Panc1 (cell line): ENCODE data around the gene LETM1. TPM values are rescaled to one million over a fixed set of nuclear protein-coding genes. Genes with fewer than 3 reads are reported as not detected.

Experiments used
- ATAC-seq: fragments of 200-7000 bp; cut with Tn5 transposase; 2 replicates; pipeline ENCODE4 v1.9.1; 2020; ENCODE audit warnings: mild to moderate bottlenecking, moderate library complexity
- BruUV-seq: library from RNA; stranded (reverse); fragments of 400-500 nt; replicated peaks from 2 replicates; lab custom pipeline; 2021; lab: Mats Ljungman, UMichigan
- CTCF ChIA-PET: fragments of 300-600 bp; sonication (Branson Sonifier 250); formaldehyde crosslinking; loops from one replicate; lab custom pipeline; 2022; ENCODE audit warnings: antibody characterized with exemption; lab: Charles Lee
- POLR2A ChIA-PET: fragments of 300-600 bp; sonication (Branson Sonifier 250); formaldehyde crosslinking; loops from one replicate; lab custom pipeline; 2022; ENCODE audit warnings: antibody characterized with exemption; lab: Charles Lee
- DNase-seq: peaks from one replicate; pipeline ENCODE4 v3.0.0-alpha.2; 2010; ENCODE audit warnings: low read depth, low spot score
- H3K27ac ChIP-seq: 2 replicates; pipeline ENCODE4 v1.5.1; 2011; ENCODE audit warnings: mild to moderate bottlenecking, low read length, inconsistent platforms
- H3K27me3 ChIP-seq: fragments of 200-500 bp; sonication (Bioruptor generic); 2 replicates; pipeline ENCODE4 v1.6.0; 2014; ENCODE audit warnings: low read length, inconsistent platforms; ENCODE audit not compliant: control insufficient read depth, insufficient read depth
- H3K36me3 ChIP-seq: fragments of 200-500 bp; sonication (Bioruptor generic); 2 replicates; pipeline ENCODE4 v1.5.1; 2014; ENCODE audit warnings: inconsistent platforms, mild to moderate bottlenecking, low read length, moderate library complexity; ENCODE audit not compliant: control insufficient read depth, insufficient read depth
- H3K4me1 ChIP-seq: 2 replicates; pipeline ENCODE4 v1.5.1; 2011; ENCODE audit warnings: inconsistent platforms, mild to moderate bottlenecking, low read length, moderate library complexity; ENCODE audit not compliant: control insufficient read depth, insufficient read depth
- H3K4me3 ChIP-seq, 2 experiments: 2 replicates each; pipeline ENCODE4 v1.5.1; 2011 to 2012; ENCODE audit warnings: low read depth in 2 of 2, low read length in 2 of 2, mild to moderate bottlenecking in 2 of 2, inconsistent platforms in 1 of 2, moderate library complexity in 1 of 2
- H3K9me3 ChIP-seq: fragments of 200-500 bp; sonication (Bioruptor generic); 2 replicates; pipeline ENCODE4 v1.5.1; 2014; ENCODE audit warnings: low read depth, mild to moderate bottlenecking, inconsistent platforms, low read length, moderate library complexity; ENCODE audit not compliant: control insufficient read depth, insufficient read depth
- CTCF ChIP-seq: fragments of 450-650 bp; IDR thresholded peaks from 2 replicates; pipeline ENCODE4 v1.5.1; 2017; ENCODE audit warnings: mild to moderate bottlenecking
- POLR2AphosphoS5 ChIP-seq: IDR thresholded peaks from 2 replicates; pipeline ENCODE4 v1.6.1; 2012; ENCODE audit warnings: mild to moderate bottlenecking, low read depth, low read length, moderate library complexity
- REST ChIP-seq, 2 experiments: IDR thresholded peaks; 2 replicates each; pipeline ENCODE4 v1.6.1; 2011 to 2012; ENCODE audit warnings: low read depth in 2 of 2, control low read depth in 1 of 2, low read length in 1 of 2, mild to moderate bottlenecking in 1 of 2, moderate library complexity in 1 of 2; ENCODE audit not compliant: insufficient read depth in 1 of 2
- SIN3A ChIP-seq: IDR thresholded peaks from 2 replicates; pipeline ENCODE4 v1.6.1; 2012; ENCODE audit warnings: low read depth, mild to moderate bottlenecking, low read length, moderate library complexity, borderline replicate concordance; ENCODE audit not compliant: insufficient read depth
- TCF7L2 ChIP-seq: IDR thresholded peaks from 2 replicates; pipeline ENCODE4 v1.6.1; 2011; ENCODE audit warnings: mild to moderate bottlenecking, low read depth, low read length, inconsistent platforms
- in situ Hi-C: cut with HindIII; loops from 2 replicates; pipeline ENCODE4 v1.10.0; 2016; ENCODE audit warnings: low sequenced_read_pairs, low pct_unique_long_range_greater_than_20kb
- intact Hi-C: fragments of 100-400 bp; cut with micrococcal nuclease; formaldehyde crosslinking; loops from one replicate; pipeline ENCODE4 v1.10.0; 2022; ENCODE audit not compliant: unreplicated experiment
- total RNA-seq: library from RNA; stranded (reverse); gene quantifications from one replicate; pipeline ENCODE4 v1.2.1, GENCODE V29; 2021; ENCODE audit not compliant: unreplicated experiment

LETM1 gene
- total RNA-seq, 1 experiment from 2014 or later, result 67.6 TPM

- intact Hi-C loops, result no loop called here
Observed at GRCh38 chr4:1895971-1896657, 40.2 kb upstream of the LETM1 start.

GRCh38 chr4:1890979-1891570 is 35.1 kb upstream of the LETM1 start:
- in situ Hi-C loops, result no loop called here
- no peaks in the 10 kb centered on the region for H3K36me3 ChIP-seq
- intact Hi-C loops, result no loop called here
- TF ChIP-seq TCF7L2 (no peak), POLR2AphosphoS5 (no peak), REST (IDR thresholded peaks at IDR 0.05; ENCODE audit: insufficient read depth in 1 of 2, low read depth in 2 of 2, low read length in 1 of 2) (no peak), SIN3A (no peak)

More at GRCh38 chr4:1895971-1896657, 40.2 kb upstream of the LETM1 start:
- ChIA-PET POLR2A (no interaction called here), CTCF (no interaction called here)
- Histone ChIP-seq H3K27me3 (no peaks in the 10 kb centered on the region), H3K9me3 (no peaks in the 10 kb centered on the region), H3K27ac (no peak overlapping the region), H3K4me3 (no peak overlapping the region), H3K36me3 (no peaks in the 10 kb centered on the region), H3K4me1 (peaks cover 10% of the 10 kb centered on the region; the same call in 1 of the 2 replicates)
- TF ChIP-seq POLR2AphosphoS5, result no peak
- TF ChIP-seq REST (IDR thresholded peaks at IDR 0.05; ENCODE audit: insufficient read depth in 1 of 2, low read depth in 2 of 2, low read length in 1 of 2), result no peak
- no peak for TF ChIP-seq CTCF
- TF ChIP-seq SIN3A, result no peak
- TF ChIP-seq TCF7L2, result no peak
- no peak for ATAC-seq
- no TSS peak for BruUV-seq
- in situ Hi-C loops, result no loop called here
- no peak for DNase-seq

More at GRCh38 chr4:1890979-1891570, 35.1 kb upstream of the LETM1 start:
- no TSS peak for BruUV-seq
- H3K27ac ChIP-seq, result no peak overlapping the region
- H3K4me1 ChIP-seq, result peaks cover 3% of the 10 kb centered on the region; the same call in 1 of the 2 replicates
- DNase-seq (no peak), ATAC-seq (no peak)
- CTCF ChIA-PET, result interaction anchor here (0.7 kb wide), 1 partner anchor 21 kb away, joined by 4 read pairs; no protein-coding TSS in a partner anchor
- H3K27me3 ChIP-seq, result no peaks in the 10 kb centered on the region
- no peaks in the 10 kb centered on the region for H3K9me3 ChIP-seq
- POLR2A ChIA-PET, result no interaction called here
- no peak overlapping the region for H3K4me3 ChIP-seq
